GM12874 (cell line): ENCODE results near the gene CDKN2D.

ENCODE experiments used
- CTCF ChIP-seq: IDR thresholded peaks from 2 replicates; pipeline ENCODE4 v1.5.1; 2011; ENCODE audit warnings: low read depth, mild to moderate bottlenecking, control low read depth, low read length, moderate library complexity; ENCODE audit not compliant: insufficient read depth

Gene CDKN2D

DNA sequence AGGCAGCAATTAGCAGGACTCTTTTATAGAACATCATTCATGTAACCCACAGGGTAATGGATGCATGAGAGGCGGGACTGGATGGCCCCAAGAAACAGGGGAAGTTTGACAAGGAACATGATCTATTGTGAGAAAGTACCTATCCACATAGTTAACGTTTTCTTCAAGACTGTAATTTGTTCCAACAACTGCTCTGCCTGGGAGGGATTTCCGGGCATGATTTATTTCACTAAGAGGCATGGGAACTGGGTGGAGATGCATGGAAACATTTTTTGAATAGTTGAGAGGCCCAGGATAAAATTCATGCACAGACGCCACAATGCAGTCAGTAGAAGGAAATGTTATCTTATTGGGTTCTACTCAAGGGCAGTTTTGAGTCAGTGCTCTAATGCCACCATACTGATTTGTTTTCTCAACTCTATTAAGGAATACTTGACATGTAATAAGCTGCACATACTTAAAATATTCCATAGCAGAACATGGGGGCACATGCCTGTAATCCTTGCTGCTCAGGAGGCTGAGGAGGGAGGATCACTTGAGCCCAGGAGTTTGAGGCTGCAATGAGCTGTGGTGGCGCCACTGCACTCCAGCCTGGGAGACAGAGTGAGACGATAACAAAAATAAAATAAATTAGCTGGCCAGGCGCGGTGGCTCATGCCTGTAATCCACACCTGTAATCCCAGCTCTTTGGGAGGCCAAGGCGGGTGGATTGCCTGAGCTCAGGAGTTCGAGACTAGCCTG, 35.0 kb downstream of the CDKN2D start:
- TF ChIP-seq CTCF: no peak

DNA sequence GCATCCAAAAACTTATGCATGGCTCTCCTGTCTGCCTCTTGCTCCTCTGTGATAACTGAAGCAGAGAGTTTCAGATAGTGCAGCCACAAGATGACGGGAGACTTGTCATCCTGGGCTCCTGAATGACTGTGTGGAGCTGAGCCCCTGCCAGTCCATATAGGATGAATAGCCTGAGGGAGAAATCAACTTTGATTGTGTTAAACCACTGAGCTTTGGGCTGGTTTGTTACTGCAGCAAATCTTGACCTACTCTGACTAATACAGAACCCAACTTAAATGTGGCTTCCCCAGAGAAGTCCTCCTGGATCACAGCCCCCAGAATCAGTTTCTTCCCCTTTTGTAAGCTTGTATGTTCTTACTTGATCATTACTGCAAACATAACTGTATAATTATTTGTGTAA, 36.3 kb downstream of the CDKN2D start:
- TF ChIP-seq CTCF: no peak

DNA sequence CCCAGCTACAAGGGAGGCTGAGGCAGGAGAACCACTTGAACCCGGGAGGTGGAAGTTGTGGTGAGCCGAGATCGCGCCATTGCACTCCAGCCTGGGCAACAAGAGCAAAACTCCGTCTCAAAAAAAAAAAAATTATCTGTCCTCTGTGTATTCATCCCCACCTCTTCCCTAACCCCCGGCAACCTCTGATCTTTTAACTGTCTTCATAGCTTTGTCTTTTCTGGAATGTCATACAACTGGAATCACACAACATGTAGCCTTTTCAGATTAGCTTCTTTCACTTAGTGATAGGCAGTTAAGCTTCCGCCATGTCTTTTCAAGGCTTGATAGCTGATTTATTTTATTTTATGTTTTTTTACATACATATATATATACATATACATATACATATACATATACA, 43.1 kb downstream of the CDKN2D start:
- TF ChIP-seq CTCF: no peak

DNA sequence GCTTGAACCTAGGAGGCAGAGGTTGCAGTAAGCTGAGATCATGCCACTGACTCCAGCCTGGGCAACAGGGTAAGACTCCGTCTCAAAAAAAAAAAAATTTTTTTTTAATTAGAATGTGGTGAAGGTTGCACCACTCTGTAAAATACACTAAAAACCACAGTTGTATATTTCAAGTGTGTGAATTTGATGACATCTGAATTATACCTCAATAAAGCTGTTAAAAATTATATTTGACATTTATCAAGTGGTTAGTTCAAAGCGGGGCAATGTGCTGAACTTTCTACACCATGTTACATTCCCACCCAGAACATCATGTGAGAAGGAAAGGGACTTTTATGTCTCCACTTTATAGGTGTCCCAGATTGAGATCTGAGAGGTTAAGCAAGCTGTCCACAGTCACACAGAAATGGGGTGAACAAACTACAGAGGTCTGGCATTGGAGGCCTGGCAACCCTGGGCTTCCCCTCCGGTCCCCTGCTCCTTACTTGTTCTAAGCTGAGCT, 45.6 kb downstream of the CDKN2D start:
- TF ChIP-seq CTCF: no peak

DNA sequence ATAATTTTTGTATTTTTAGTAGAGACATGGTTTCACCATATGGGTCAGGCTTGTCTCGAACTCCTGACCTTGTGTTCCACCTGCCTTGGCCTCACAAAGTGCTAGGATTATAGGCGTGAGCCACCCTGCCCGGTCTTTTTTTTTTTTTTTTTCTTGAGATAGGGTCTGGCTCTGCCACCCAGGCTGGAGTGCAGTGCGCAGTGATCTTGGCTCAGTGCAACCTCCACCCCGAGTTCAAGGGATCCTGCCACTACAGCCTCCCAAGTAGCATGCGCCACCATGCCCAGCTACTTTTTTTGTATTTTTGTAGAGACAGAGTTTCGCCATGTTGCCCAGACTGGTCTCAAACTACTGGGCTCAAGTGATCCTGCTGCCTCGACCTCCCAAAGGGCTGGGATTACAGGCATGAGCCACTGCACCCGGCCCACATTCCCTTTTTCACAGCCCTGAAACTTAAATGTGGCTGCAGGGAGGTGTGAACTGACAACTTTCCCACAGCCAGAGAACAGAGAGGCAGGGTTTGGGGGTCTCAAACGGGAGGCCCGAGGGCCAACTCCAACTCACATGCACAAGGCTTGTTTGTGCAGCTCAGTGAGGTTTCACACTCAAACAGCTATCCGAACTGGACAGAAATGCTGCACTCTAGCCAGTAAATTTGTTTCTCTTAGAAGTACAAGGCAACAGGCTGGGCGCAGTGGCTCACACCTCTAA, 47.2 kb downstream of the CDKN2D start:
- TF ChIP-seq CTCF: no peak

GRCh38 chr19:10520652-10521318, 48.0 kb downstream of the CDKN2D start:
- no peak for TF ChIP-seq CTCF

DNA sequence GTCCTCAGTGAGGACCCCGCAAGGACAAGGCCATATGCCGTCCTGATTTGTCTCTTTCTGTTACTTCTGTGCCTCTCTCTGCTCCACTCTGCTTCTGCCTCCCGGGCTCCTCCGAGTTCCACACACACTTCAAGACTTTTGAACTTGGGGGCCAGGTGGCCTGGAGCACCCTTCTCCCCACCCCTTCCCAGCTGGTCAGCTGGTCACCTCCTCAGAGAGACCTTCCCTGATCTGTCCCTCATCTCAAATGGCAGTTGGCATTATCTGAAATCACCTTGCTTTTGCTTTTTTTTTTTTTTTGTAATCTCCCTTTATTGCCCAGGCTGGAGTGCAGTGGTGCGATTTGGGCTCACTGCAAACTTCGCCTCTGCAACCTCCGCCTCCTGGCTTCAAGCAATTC, 49.4 kb downstream of the CDKN2D start:
- no peak for TF ChIP-seq CTCF
